ENCODE data around the gene PXT1. TPM values are rescaled to one million over a fixed set of nuclear protein-coding genes. Genes with fewer than 3 reads are reported as not detected.

The PXT1 gene
- total and polyA plus RNA-seq, 9 of the 15 experiments (the other 6 are each of a cell fraction or from before 2014, with no cell fraction given), result 0.09 to 0.11 (median 0.10) TPM; not detected in 5

DNA sequence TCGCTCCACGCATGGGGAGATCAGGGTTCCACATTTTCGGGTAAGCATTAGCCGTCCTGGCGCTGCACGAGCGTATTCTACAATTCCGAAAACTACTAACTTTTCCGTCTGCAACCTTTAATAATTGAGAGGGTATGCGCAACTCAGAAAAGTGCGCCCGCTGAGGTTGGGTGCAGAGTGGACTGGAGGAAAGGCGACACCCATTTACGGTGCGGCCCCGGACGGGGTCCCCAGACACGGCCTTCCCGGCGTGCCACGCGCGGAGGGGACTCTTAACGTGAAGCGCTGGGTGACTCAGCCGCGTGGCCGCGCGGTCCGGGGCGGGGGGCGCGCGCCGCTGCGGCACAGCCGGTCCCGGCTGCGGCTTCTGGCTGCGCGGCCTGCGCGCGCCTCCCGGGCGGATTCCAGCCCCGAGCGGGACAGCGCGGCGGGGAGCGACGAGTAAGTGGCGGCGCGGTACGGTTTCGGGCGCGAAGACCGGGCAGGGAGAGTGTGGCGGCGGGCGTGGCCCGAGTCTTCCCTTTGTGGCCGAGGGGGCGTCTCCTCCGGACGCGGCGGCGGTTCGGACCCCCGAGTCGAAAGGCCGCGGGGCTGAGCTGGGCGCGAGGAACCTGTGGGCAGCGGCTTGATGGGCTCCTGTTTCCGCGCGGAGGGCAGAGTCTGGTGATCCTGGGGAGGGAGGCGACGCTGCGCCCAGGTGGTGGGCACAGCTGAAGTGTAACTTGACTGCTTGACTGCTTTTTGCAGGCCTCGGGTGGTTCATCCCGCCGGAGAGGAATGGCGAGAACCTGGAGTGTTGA is at the start of gene PXT1, which contains the start of gene KCTD20 (continued):
- TF ChIP-seq, protein P1, sequence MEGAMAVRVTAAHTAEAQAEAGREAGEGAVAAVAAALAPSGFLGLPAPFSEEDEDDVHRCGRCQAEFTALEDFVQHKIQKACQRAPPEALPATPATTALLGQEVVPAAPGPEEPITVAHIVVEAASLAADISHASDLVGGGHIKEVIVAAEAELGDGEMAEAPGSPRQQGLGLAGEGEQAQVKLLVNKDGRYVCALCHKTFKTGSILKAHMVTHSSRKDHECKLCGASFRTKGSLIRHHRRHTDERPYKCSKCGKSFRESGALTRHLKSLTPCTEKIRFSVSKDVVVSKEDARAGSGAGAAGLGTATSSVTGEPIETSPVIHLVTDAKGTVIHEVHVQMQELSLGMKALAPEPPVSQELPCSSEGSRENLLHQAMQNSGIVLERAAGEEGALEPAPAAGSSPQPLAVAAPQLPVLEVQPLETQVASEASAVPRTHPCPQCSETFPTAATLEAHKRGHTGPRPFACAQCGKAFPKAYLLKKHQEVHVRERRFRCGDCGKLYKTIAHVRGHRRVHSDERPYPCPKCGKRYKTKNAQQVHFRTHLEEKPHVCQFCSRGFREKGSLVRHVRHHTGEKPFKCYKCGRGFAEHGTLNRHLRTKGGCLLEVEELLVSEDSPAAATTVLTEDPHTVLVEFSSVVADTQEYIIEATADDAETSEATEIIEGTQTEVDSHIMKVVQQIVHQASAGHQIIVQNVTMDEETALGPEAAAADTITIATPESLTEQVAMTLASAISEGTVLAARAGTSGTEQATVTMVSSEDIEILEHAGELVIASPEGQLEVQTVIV (CRISPR knock-in tag; IDR thresholded peaks at IDR 0.05; ENCODE audit: borderline replicate concordance), result peak; percentile 69; the same call in 1 of the 2 replicates
- TF ChIP-seq SMAD4 (CRISPR knock-in tag; conservative IDR thresholded peaks at IDR 0.05) (peak; percentile 97), DACH1 (IDR thresholded peaks at IDR 0.05; ENCODE audit: partially characterized antibody) (no peak), ZFP36 (IDR thresholded peaks at IDR 0.05; ENCODE audit: low read depth, low read length, partially characterized antibody) (no peak), THRB (CRISPR knock-in tag; conservative IDR thresholded peaks at IDR 0.05) (no peak; the same call in 1 of the 2 replicates), ARNT (IDR thresholded peaks at IDR 0.05) (peak in 1 of 2 experiments; percentile 72; a peak in 2 of 4 replicates), GATA2 (CRISPR knock-in tag; IDR thresholded peaks at IDR 0.05) (no peak), CBX8 (IDR thresholded peaks at IDR 0.05; ENCODE audit: borderline replicate concordance, extremely low read depth, low read depth, low read length, poor library complexity, severe bottlenecking) (no peak), LEF1 (IDR thresholded peaks at IDR 0.05) (peak; percentile 59; the same call in 1 of the 2 replicates), HMG20B (CRISPR knock-in tag; IDR thresholded peaks at IDR 0.05) (0 out of 2 replicates have a peak, but pooled peaks have one; percentile 14), POLR2AphosphoS2 (IDR thresholded peaks at IDR 0.05; ENCODE audit: low read length) (no peak), WHSC1 (IDR thresholded peaks at IDR 0.05; ENCODE audit: low read length) (no peak), ZNF639 (CRISPR knock-in tag; conservative IDR thresholded peaks at IDR 0.05 in 1 of 2, IDR thresholded peaks at IDR 0.05 in 1 of 2) (peak in 1 of 2 experiments; percentile 92; a peak in 2 of 4 replicates), ZNF165 (CRISPR knock-in tag; IDR thresholded peaks at IDR 0.05; ENCODE audit: borderline replicate concordance) (no peak)
- TF ChIP-seq, protein P2, sequence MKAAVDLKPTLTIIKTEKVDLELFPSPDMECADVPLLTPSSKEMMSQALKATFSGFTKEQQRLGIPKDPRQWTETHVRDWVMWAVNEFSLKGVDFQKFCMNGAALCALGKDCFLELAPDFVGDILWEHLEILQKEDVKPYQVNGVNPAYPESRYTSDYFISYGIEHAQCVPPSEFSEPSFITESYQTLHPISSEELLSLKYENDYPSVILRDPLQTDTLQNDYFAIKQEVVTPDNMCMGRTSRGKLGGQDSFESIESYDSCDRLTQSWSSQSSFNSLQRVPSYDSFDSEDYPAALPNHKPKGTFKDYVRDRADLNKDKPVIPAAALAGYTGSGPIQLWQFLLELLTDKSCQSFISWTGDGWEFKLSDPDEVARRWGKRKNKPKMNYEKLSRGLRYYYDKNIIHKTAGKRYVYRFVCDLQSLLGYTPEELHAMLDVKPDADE (conservative IDR thresholded peaks at IDR 0.05; ENCODE audit: control insufficient read depth, low read depth, low read length), result peak; percentile 93
